ENCODE results near the gene RAPGEF2. TPM values are rescaled to one million over a fixed set of nuclear protein-coding genes. Genes with fewer than 3 reads are reported as not detected.

The RAPGEF2 gene
- total RNA-seq, 1 donor from 2014 or later: 32.4 TPM

GRCh38 chr4:159269116-159269515 is 166.2 kb downstream of the RAPGEF2 start:
- Histone ChIP-seq H3K4me1 (peaks cover 51% of the 10 kb centered on the region), H3K27me3 (no peaks in the 10 kb centered on the region), H3K4me3 (no peak overlapping the region), H3K27ac (no peak overlapping the region), H3K36me3 (no peaks in the 10 kb centered on the region), H3K9me3 (no peaks in the 10 kb centered on the region)
- no peak for TF ChIP-seq POLR2AphosphoS5 (IDR thresholded peaks at IDR 0.05; ENCODE audit: insufficient read depth in 1 of 2, low read depth in 1 of 2)
- TF ChIP-seq, protein P1, sequence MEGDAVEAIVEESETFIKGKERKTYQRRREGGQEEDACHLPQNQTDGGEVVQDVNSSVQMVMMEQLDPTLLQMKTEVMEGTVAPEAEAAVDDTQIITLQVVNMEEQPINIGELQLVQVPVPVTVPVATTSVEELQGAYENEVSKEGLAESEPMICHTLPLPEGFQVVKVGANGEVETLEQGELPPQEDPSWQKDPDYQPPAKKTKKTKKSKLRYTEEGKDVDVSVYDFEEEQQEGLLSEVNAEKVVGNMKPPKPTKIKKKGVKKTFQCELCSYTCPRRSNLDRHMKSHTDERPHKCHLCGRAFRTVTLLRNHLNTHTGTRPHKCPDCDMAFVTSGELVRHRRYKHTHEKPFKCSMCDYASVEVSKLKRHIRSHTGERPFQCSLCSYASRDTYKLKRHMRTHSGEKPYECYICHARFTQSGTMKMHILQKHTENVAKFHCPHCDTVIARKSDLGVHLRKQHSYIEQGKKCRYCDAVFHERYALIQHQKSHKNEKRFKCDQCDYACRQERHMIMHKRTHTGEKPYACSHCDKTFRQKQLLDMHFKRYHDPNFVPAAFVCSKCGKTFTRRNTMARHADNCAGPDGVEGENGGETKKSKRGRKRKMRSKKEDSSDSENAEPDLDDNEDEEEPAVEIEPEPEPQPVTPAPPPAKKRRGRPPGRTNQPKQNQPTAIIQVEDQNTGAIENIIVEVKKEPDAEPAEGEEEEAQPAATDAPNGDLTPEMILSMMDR (IDR thresholded peaks at IDR 0.05): no peak
- TF ChIP-seq POLR2A (IDR thresholded peaks at IDR 0.05): no peak
- no peak for DNase-seq (ENCODE audit: extremely low spot score in 2 of 2)
- intact Hi-C loops (cut with DNase I): no loop called here

GRCh38 chr4:159269956-159270355 is 167.1 kb downstream of the RAPGEF2 start:
- TF ChIP-seq, protein P1 (IDR thresholded peaks at IDR 0.05): no peak
- no peak for TF ChIP-seq POLR2AphosphoS5 (IDR thresholded peaks at IDR 0.05; ENCODE audit: insufficient read depth in 1 of 2, low read depth in 1 of 2)
- TF ChIP-seq POLR2A (IDR thresholded peaks at IDR 0.05): no peak
- intact Hi-C loops (cut with DNase I): no loop called here
- Histone ChIP-seq H3K36me3 (no peaks in the 10 kb centered on the region), H3K4me1 (peaks cover 51% of the 10 kb centered on the region), H3K27me3 (no peaks in the 10 kb centered on the region), H3K27ac (no peak overlapping the region), H3K9me3 (no peaks in the 10 kb centered on the region), H3K4me3 (no peak overlapping the region)
- no peak for DNase-seq (ENCODE audit: extremely low spot score in 2 of 2)

- H3K9me3 ChIP-seq: no peaks in the 10 kb centered on the region
- intact Hi-C loops (cut with DNase I): no loop called here
- H3K27ac ChIP-seq: no peak overlapping the region
- peaks cover 45% of the 10 kb centered on the region for H3K4me1 ChIP-seq
- no peak for TF ChIP-seq POLR2AphosphoS5 (IDR thresholded peaks at IDR 0.05; ENCODE audit: insufficient read depth in 1 of 2, low read depth in 1 of 2)
- TF ChIP-seq POLR2A (IDR thresholded peaks at IDR 0.05): no peak
- TF ChIP-seq, protein P1 (IDR thresholded peaks at IDR 0.05): no peak
- no peaks in the 10 kb centered on the region for H3K36me3 ChIP-seq
- no peak overlapping the region for H3K4me3 ChIP-seq
- no peak for DNase-seq (ENCODE audit: extremely low spot score in 2 of 2)
- no peaks in the 10 kb centered on the region for H3K27me3 ChIP-seq
These were observed 169.0 kb downstream of the RAPGEF2 start for GRCh38 chr4:159271856-159272255.

DNA sequence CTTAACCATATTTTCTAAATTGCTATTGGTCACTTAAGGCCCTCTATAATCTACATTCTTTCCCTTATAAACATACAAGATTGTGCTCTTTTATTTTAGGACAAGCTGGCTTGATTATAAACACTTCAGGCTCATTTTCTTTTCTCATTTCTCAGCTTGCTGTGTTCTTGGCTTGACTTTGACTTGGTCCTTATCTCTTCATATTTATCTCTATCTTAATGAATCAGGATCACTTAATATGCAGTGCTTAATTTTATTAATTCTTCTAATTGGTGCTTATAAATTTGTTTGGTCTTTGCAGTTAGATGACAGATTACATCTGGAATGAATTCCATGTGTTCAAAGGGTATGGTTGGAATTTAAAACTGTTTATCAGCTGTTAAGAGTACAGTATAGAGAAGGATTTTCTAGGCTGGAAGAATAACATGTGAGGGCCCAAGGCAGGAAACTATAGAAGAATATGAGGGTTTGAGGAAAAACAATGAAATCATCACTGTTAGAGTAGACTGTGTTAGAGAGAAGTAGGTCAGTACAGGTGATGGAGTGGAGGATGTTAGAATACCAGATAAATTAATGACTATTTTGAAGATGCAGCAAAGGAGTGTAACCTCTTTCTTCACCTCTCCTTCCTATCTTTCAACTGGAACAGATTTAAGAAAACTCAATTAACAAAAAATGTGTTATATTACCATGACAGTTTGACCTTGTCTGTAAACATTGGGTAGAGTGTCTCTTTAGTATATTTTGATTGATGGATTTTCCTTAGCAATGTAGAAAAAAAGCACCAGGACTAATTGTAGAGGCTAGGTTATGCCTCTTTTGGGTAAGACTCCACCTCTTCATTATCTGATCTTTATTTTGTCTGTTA is 169.6 kb downstream of the RAPGEF2 start:
- no peak for DNase-seq (ENCODE audit: extremely low spot score in 2 of 2)
- Histone ChIP-seq H3K4me1 (peaks cover 38% of the 10 kb centered on the region), H3K9me3 (no peaks in the 10 kb centered on the region), H3K36me3 (no peaks in the 10 kb centered on the region), H3K27ac (no peak overlapping the region), H3K4me3 (no peak overlapping the region), H3K27me3 (no peaks in the 10 kb centered on the region)
- intact Hi-C loops (cut with DNase I): no loop called here
- TF ChIP-seq, protein P1 (IDR thresholded peaks at IDR 0.05): no peak
- TF ChIP-seq POLR2AphosphoS5 (IDR thresholded peaks at IDR 0.05; ENCODE audit: insufficient read depth in 1 of 2, low read depth in 1 of 2) (no peak), POLR2A (IDR thresholded peaks at IDR 0.05) (no peak)

GRCh38 chr4:159273141-159273438 is 170.2 kb downstream of the RAPGEF2 start:
- no peak for DNase-seq (ENCODE audit: extremely low spot score in 2 of 2)
- TF ChIP-seq POLR2AphosphoS5 (IDR thresholded peaks at IDR 0.05; ENCODE audit: insufficient read depth in 1 of 2, low read depth in 1 of 2): no peak
- TF ChIP-seq, protein P1 (IDR thresholded peaks at IDR 0.05): no peak
- TF ChIP-seq POLR2A (IDR thresholded peaks at IDR 0.05): no peak
- no peaks in the 10 kb centered on the region for H3K9me3 ChIP-seq
- H3K27ac ChIP-seq: no peak overlapping the region
- no peak overlapping the region for H3K4me3 ChIP-seq
- H3K36me3 ChIP-seq: no peaks in the 10 kb centered on the region
- H3K4me1 ChIP-seq: peaks cover 35% of the 10 kb centered on the region
- intact Hi-C loops (cut with DNase I): no loop called here
- no peaks in the 10 kb centered on the region for H3K27me3 ChIP-seq
